ENCODE measurements around the gene EVI2A. TPM values are rescaled to one million over a fixed set of nuclear protein-coding genes. Genes with fewer than 3 reads are reported as not detected.

The EVI2A gene
- polyA plus RNA-seq, 3 donors = 121 to 138 (median 125) TPM

DNA sequence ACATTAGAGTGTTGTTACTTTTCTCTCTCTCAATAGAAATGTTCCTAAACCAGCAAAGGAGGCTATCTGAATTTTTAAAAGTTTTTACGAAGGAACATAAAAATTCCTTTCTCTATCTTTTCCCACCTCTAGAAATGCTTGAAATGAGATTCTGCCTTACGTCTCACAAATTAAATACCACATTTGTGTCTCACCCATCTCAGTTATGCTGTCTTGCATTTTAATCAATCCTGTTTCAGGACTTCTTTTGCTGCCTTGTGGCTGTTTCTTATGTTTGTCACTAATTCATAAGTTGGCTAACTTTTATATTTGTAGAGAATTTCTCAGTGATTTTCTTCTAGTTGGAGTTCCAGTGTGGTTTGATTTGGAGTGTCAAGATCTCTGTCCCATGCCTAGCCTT lies 27.8 kb downstream of the EVI2A start:
- no peak overlapping the region for H3K4me3 Mint-ChIP-seq
- H3K27me3 Mint-ChIP-seq (ENCODE audit: low read depth in 3 of 3) = no peaks in the 10 kb centered on the region
- Histone ChIP-seq H2AFZ (ENCODE audit: insufficient read depth, low read depth, low read length, poor library complexity, severe bottlenecking) (no peak overlapping the region), H3K27ac (ENCODE audit: low read depth in 1 of 2, low read length in 2 of 2) (no peak overlapping the region), H3K79me2 (ENCODE audit: insufficient read depth, low read length) (no peaks in the 10 kb centered on the region), H3K9ac (ENCODE audit: insufficient read depth, low read length, poor library complexity, severe bottlenecking) (no peak overlapping the region), H3K27me3 (ENCODE audit: control insufficient read depth in 2 of 2, insufficient read depth in 2 of 2, low read length in 2 of 2) (no peaks in the 10 kb centered on the region), H3K4me3 (replicated peaks in 1 of 3; ENCODE audit: low read depth in 2 of 3, low read length in 3 of 3) (no peak overlapping the region), H3K4me1 (ENCODE audit: control insufficient read depth in 1 of 2, insufficient read depth in 2 of 2, low read length in 2 of 2) (peaks cover 0 to 13% of the 10 kb centered on the region in 2 donors), H3K4me2 (replicated peaks; ENCODE audit: extremely low read depth, low read length, poor library complexity, severe bottlenecking) (no peak overlapping the region), H3K36me3 (replicated peaks in 1 of 2; ENCODE audit: control insufficient read depth in 1 of 2, insufficient read depth in 2 of 2, low read length in 2 of 2) (no peaks in the 10 kb centered on the region), H4K20me1 (ENCODE audit: insufficient read depth, low read length) (no peaks in the 10 kb centered on the region), H3K9me3 (replicated peaks in 1 of 2; ENCODE audit: control insufficient read depth in 1 of 2, insufficient read depth in 1 of 2, low read length in 2 of 2) (no peaks in the 10 kb centered on the region)
- H3K9me3 Mint-ChIP-seq = no peaks in the 10 kb centered on the region
- intact Hi-C loops (cut with micrococcal nuclease) = loop anchor here in 1 of 2 donors (10.0 kb wide), 1 partner anchor 71 kb away; no protein-coding TSS in a partner anchor
- no peak for DNase-seq
- no CpG with 5 or more reads among the region's 2 CpGs for WGBS (ENCODE audit: insufficient coverage)
- H3K36me3 Mint-ChIP-seq = peaks cover 0 to 14% of the 10 kb centered on the region in 2 donors
- H3K4me1 Mint-ChIP-seq = peaks cover 14% of the 10 kb centered on the region
- peak overlapping the region in 1 of 7 donors; percentile 53 for H3K27ac Mint-ChIP-seq
- TF ChIP-seq, protein P1, sequence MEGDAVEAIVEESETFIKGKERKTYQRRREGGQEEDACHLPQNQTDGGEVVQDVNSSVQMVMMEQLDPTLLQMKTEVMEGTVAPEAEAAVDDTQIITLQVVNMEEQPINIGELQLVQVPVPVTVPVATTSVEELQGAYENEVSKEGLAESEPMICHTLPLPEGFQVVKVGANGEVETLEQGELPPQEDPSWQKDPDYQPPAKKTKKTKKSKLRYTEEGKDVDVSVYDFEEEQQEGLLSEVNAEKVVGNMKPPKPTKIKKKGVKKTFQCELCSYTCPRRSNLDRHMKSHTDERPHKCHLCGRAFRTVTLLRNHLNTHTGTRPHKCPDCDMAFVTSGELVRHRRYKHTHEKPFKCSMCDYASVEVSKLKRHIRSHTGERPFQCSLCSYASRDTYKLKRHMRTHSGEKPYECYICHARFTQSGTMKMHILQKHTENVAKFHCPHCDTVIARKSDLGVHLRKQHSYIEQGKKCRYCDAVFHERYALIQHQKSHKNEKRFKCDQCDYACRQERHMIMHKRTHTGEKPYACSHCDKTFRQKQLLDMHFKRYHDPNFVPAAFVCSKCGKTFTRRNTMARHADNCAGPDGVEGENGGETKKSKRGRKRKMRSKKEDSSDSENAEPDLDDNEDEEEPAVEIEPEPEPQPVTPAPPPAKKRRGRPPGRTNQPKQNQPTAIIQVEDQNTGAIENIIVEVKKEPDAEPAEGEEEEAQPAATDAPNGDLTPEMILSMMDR (IDR thresholded peaks at IDR 0.05) = no peak

DNA sequence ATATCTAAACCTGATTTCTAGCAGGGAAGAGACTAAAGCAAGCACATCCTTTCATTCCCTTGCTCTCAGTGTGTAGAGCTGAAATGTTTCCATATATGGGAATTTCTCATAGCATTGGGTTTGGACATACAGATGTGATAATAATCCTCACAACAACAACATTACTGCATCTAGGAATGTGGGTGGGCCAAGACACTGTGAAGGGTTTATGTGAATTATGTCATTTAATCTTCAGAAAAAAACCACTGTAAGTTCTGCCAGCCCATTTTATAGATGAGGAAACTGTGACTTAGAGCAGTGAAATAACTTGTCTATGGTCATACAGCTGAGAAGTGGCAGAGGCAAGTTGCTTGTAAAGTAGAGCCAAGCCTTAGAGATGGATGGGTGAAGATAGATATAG lies 29.6 kb downstream of the EVI2A start:
- intact Hi-C loops (cut with micrococcal nuclease) = loop anchor here in 1 of 2 donors (10.0 kb wide), 1 partner anchor 73 kb away; no protein-coding TSS in a partner anchor
- no peaks in the 10 kb centered on the region for H3K9me3 Mint-ChIP-seq
- peaks cover 0 to 10% of the 10 kb centered on the region in 2 donors for H3K36me3 Mint-ChIP-seq
- H3K27me3 Mint-ChIP-seq (ENCODE audit: low read depth in 3 of 3) = no peaks in the 10 kb centered on the region
- Histone ChIP-seq H3K4me2 (replicated peaks; ENCODE audit: extremely low read depth, low read length, poor library complexity, severe bottlenecking) (no peak overlapping the region), H3K27me3 (ENCODE audit: control insufficient read depth in 2 of 2, insufficient read depth in 2 of 2, low read length in 2 of 2) (no peaks in the 10 kb centered on the region), H3K4me3 (replicated peaks in 1 of 3; ENCODE audit: low read depth in 2 of 3, low read length in 3 of 3) (no peak overlapping the region), H4K20me1 (ENCODE audit: insufficient read depth, low read length) (no peaks in the 10 kb centered on the region), H2AFZ (ENCODE audit: insufficient read depth, low read depth, low read length, poor library complexity, severe bottlenecking) (no peak overlapping the region), H3K9me3 (replicated peaks in 1 of 2; ENCODE audit: control insufficient read depth in 1 of 2, insufficient read depth in 1 of 2, low read length in 2 of 2) (no peaks in the 10 kb centered on the region), H3K9ac (ENCODE audit: insufficient read depth, low read length, poor library complexity, severe bottlenecking) (no peak overlapping the region), H3K27ac (ENCODE audit: low read depth in 1 of 2, low read length in 2 of 2) (no peak overlapping the region), H3K36me3 (replicated peaks in 1 of 2; ENCODE audit: control insufficient read depth in 1 of 2, insufficient read depth in 2 of 2, low read length in 2 of 2) (no peaks in the 10 kb centered on the region), H3K4me1 (ENCODE audit: control insufficient read depth in 1 of 2, insufficient read depth in 2 of 2, low read length in 2 of 2) (peaks cover 0 to 13% of the 10 kb centered on the region in 2 donors), H3K79me2 (ENCODE audit: insufficient read depth, low read length) (no peaks in the 10 kb centered on the region)
- TF ChIP-seq, protein P1 (IDR thresholded peaks at IDR 0.05) = no peak
- H3K4me1 Mint-ChIP-seq = peaks cover 14% of the 10 kb centered on the region
- no peak overlapping the region for H3K27ac Mint-ChIP-seq
- DNase-seq = no peak
- H3K4me3 Mint-ChIP-seq = no peak overlapping the region

Measured in CD14-positive monocyte (primary cell).